CD4-positive, CD25-positive, alpha-beta regulatory T cell (primary cell): ENCODE measurements around the gene MAST3. TPM values are rescaled to one million over a fixed set of nuclear protein-coding genes. Genes with fewer than 3 reads are reported as not detected.

Experiments
- ATAC-seq, 2 donors: fragments of 150-1000 bp; cut with Tn5 transposase; one replicate each; pipeline ENCODE4 v1.10.0; 2021; ENCODE audit warnings: low read depth in 2 of 2, moderate number of reproducible peaks in 2 of 2, moderate library complexity in 1 of 2
- DNase-seq, 3 donors: peaks; one replicate each; pipeline versions ENCODE4 v3.0.0 to v3.0.0-alpha.2; 2012 to 2022; ENCODE audit warnings: mixed read lengths in 1 of 3
- H3K27ac ChIP-seq: one replicate; pipeline ENCODE4 v1.7.0; 2013; ENCODE audit warnings: mild to moderate bottlenecking, low read length; ENCODE audit not compliant: insufficient read depth, poor library complexity, severe bottlenecking
- H3K27me3 ChIP-seq: one replicate; pipeline ENCODE4 v1.7.0; 2013; ENCODE audit warnings: low read length; ENCODE audit not compliant: control insufficient read depth, insufficient read depth
- H3K36me3 ChIP-seq: one replicate; pipeline ENCODE4 v1.7.0; 2013; ENCODE audit warnings: mild to moderate bottlenecking, low read length, moderate library complexity; ENCODE audit not compliant: control insufficient read depth, insufficient read depth
- H3K4me1 ChIP-seq: 2 replicates; pipeline ENCODE4 v1.7.0; 2013; ENCODE audit warnings: mild to moderate bottlenecking, low read length; ENCODE audit not compliant: insufficient read depth, control insufficient read depth, poor library complexity, severe bottlenecking
- H3K4me3 ChIP-seq: one replicate; pipeline ENCODE4 v1.7.0; 2013; ENCODE audit warnings: low read depth, mild to moderate bottlenecking, low read length, moderate library complexity
- H3K9me3 ChIP-seq, 2 experiments: 1 replicate in 1 of 2; 2 replicates in 1 of 2; pipeline ENCODE4 v1.7.0; 2013; ENCODE audit warnings: low read length in 2 of 2, mild to moderate bottlenecking in 1 of 2, moderate library complexity in 1 of 2; ENCODE audit not compliant: control insufficient read depth in 2 of 2
- H3K27ac Mint-ChIP-seq, 3 donors: one replicate each; pipeline ENCODE4 v1.8.0; 2020 to 2022; ENCODE audit warnings: mild to moderate bottlenecking in 3 of 3, mixed read lengths in 3 of 3, moderate library complexity in 2 of 3
- H3K27me3 Mint-ChIP-seq: one replicate; pipeline ENCODE4 v1.8.0; 2022; ENCODE audit warnings: mild to moderate bottlenecking, mixed read lengths
- H3K36me3 Mint-ChIP-seq: one replicate; pipeline ENCODE4 v1.8.0; 2020; ENCODE audit warnings: mixed read lengths
- H3K4me1 Mint-ChIP-seq, 4 donors: one replicate each; pipeline ENCODE4 v1.8.0; 2020 to 2022; ENCODE audit warnings: mixed read lengths in 4 of 4, mild to moderate bottlenecking in 1 of 4
- H3K4me3 Mint-ChIP-seq, 4 donors: one replicate each; pipeline ENCODE4 v1.8.0; 2020 to 2022; ENCODE audit warnings: mild to moderate bottlenecking in 4 of 4, mixed read lengths in 4 of 4, moderate library complexity in 3 of 4
- H3K9me3 Mint-ChIP-seq, 7 donors: one replicate each; pipeline ENCODE4 v1.8.0; 2020 to 2022; ENCODE audit warnings: mixed read lengths in 7 of 7, mild to moderate bottlenecking in 3 of 7, moderate library complexity in 2 of 7
- polyA plus RNA-seq, 4 donors: library from polyadenylated mRNA; unstranded; fragments of 300-500 nt; fragmentation: Illumina TruSeq; gene quantifications; one replicate each; pipeline ENCODE4 v1.2.3, GENCODE V29; 2021
- total RNA-seq: library from RNA; stranded (reverse); gene quantifications from one replicate; pipeline ENCODE4 v1.2.3, GENCODE V29; 2022

MAST3 gene
- total RNA-seq (45.9 TPM), polyA plus RNA-seq (1 to 10 TPM; 8.1 to 9.0 (median 8.6) TPM)

- peaks cover 34% of the 10 kb centered on the region for H3K4me1 ChIP-seq
- Mint-ChIP-seq H3K27ac (peak within 1 kb of the TSS; percentile 73 to 85 (median 74)), H3K27me3 (no peaks in the 10 kb centered on the region), H3K4me1 (peaks cover 4 to 43% (median 24%) of the 10 kb centered on the region in 4 donors), H3K4me3 (peak within 1 kb of the TSS; percentile 88 to 98 (median 90)), H3K36me3 (no peaks in the 10 kb centered on the region), H3K9me3 (no peaks in the 10 kb centered on the region)
- DNase-seq: peak; percentile 87 to 93 (median 93)
- H3K27ac ChIP-seq: peak within 1 kb of the TSS; percentile 61
- no peaks in the 10 kb centered on the region for H3K27me3 ChIP-seq
- no peaks in the 10 kb centered on the region for H3K9me3 ChIP-seq
- ATAC-seq: peak; percentile 94 to 97
- H3K4me3 ChIP-seq: peak within 1 kb of the TSS; percentile 81
- no peaks in the 10 kb centered on the region for H3K36me3 ChIP-seq
Observed at GRCh38 chr19:18097217-18097992, at the start of gene MAST3. Gene MAST3, plus strand, starts transcription at chr19:18097778. Its CDS starts 15 bp downstream, at chr19:18097793.

DNA sequence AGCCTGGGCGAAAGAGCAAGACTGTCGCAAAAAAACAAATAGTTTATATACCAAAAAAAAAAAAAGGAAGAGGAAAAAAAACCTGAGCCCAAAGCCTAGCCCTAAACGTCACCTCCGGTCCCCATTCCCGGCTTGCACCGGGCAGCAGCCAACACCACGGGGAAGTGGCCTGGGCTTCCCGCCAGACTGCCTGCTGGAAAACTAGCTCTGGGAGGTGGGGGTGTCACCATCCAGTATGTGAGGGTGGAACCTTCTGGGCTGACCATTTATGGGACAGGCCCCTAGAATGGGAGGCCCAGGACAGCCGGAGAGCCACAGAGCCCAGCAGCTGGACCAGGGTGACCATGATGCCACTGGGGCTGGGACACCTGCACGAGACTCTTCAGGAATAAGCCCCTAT lies 48.2 kb upstream of the MAST3 start:
- ATAC-seq: no peak

DNA sequence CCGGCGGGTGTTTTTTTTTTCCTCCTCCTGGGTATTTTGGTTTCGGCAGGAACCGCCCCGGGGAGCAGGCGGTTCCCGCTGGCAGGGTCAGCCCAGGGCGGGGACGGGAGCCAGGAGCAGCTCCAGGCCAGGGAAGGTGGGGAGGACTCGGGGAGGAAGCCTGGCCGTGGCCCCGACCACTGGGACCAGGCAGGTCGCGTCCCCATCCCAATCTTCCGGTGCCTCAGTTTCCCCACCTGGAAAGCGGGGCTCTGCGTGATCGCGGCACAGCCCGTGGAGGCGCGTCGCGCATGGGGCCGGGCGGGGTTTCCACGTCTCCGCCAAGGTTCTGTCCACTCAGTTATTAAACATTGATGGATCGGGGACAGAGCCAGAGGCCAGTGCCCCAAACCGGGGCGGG lies 45.7 kb upstream of the MAST3 start:
- Histone ChIP-seq H3K9me3 (no peaks in the 10 kb centered on the region), H3K27me3 (no peaks in the 10 kb centered on the region), H3K36me3 (no peaks in the 10 kb centered on the region), H3K27ac (no peak overlapping the region), H3K4me1 (peaks cover 2% of the 10 kb centered on the region), H3K4me3 (no peak overlapping the region)
- Mint-ChIP-seq H3K36me3 (no peaks in the 10 kb centered on the region), H3K4me1 (peaks cover 0 to 27% (median 8%) of the 10 kb centered on the region in 4 donors), H3K9me3 (no peaks in the 10 kb centered on the region), H3K27me3 (no peaks in the 10 kb centered on the region), H3K27ac (no peak overlapping the region), H3K4me3 (no peak overlapping the region)
- DNase-seq (no peak), ATAC-seq (no peak)

More for the DNA sequence above, 48.2 kb upstream of the MAST3 start:
- Mint-ChIP-seq H3K27ac (peak overlapping the region in 1 of 3 donors; percentile 80), H3K27me3 (no peaks in the 10 kb centered on the region), H3K4me3 (no peak overlapping the region), H3K4me1 (peaks cover 0 to 50% (median 19%) of the 10 kb centered on the region in 4 donors), H3K9me3 (no peaks in the 10 kb centered on the region), H3K36me3 (no peaks in the 10 kb centered on the region)
- Histone ChIP-seq H3K27me3 (no peaks in the 10 kb centered on the region), H3K36me3 (no peaks in the 10 kb centered on the region), H3K4me3 (no peak overlapping the region), H3K27ac (no peak overlapping the region), H3K4me1 (peaks cover 18% of the 10 kb centered on the region), H3K9me3 (no peaks in the 10 kb centered on the region)
- DNase-seq: no peak

DNA sequence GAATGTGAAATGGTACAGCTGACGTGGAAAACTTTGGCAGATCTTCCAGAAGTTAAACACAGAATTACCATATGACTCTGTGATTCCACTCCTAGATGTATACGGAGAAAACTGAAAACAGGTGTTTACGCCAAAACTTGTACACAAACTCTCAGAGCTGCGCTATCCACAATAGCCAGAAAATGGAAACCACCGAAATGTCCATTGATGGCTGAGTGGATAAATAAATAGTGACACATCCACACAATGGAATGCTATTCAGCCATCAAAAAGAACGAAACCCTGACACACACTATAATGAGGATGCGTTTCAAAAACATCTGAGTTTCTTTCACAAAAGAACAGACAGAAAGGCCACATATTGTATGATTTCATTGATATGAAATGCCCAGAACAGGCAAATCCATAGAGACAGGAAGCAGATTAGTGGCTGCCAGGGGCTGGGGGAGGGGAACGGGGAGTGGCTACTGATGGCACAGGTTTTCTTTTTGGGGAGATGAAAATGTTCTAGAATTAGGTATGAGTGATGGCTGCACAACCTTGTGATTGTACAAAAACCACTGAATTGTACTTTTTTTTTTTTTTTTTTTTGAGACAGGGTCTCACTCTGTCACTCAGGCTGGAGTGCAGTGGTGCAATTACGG lies 43.9 kb upstream of the MAST3 start:
- Mint-ChIP-seq H3K4me3 (peak overlapping the region in 1 of 4 donors; percentile 47), H3K27ac (peak overlapping the region in 1 of 3 donors; percentile 8)

GRCh38 chr19:18055967-18056366 lies 41.6 kb upstream of the MAST3 start:
- Histone ChIP-seq H3K36me3 (peaks cover 16% of the 10 kb centered on the region), H3K4me1 (peaks cover 12% of the 10 kb centered on the region), H3K27ac (no peak overlapping the region), H3K4me3 (no peak overlapping the region), H3K27me3 (no peaks in the 10 kb centered on the region), H3K9me3 (no peaks in the 10 kb centered on the region)
- peak overlapping the region in 2 of 3 donors; percentile 72 to 78 for H3K27ac Mint-ChIP-seq
- no peaks in the 10 kb centered on the region for H3K9me3 Mint-ChIP-seq
- H3K27me3 Mint-ChIP-seq: no peaks in the 10 kb centered on the region
- no peak for DNase-seq
- H3K36me3 Mint-ChIP-seq: peaks cover 3% of the 10 kb centered on the region
- ATAC-seq: no peak
- peaks cover 0 to 23% (median 8%) of the 10 kb centered on the region in 4 donors for H3K4me1 Mint-ChIP-seq
- H3K4me3 Mint-ChIP-seq: no peak overlapping the region

More for the DNA sequence above, 43.9 kb upstream of the MAST3 start:
- Mint-ChIP-seq H3K36me3 (no peaks in the 10 kb centered on the region), H3K4me1 (peaks cover 0 to 34% (median 14%) of the 10 kb centered on the region in 4 donors), H3K9me3 (no peaks in the 10 kb centered on the region), H3K27me3 (no peaks in the 10 kb centered on the region)
- Histone ChIP-seq H3K36me3 (no peaks in the 10 kb centered on the region), H3K4me1 (peaks cover 13% of the 10 kb centered on the region), H3K27me3 (no peaks in the 10 kb centered on the region), H3K27ac (no peak overlapping the region), H3K4me3 (no peak overlapping the region), H3K9me3 (no peaks in the 10 kb centered on the region)
- no peak for ATAC-seq
- peak in 1 of 3 donors; percentile 23 for DNase-seq

DNA sequence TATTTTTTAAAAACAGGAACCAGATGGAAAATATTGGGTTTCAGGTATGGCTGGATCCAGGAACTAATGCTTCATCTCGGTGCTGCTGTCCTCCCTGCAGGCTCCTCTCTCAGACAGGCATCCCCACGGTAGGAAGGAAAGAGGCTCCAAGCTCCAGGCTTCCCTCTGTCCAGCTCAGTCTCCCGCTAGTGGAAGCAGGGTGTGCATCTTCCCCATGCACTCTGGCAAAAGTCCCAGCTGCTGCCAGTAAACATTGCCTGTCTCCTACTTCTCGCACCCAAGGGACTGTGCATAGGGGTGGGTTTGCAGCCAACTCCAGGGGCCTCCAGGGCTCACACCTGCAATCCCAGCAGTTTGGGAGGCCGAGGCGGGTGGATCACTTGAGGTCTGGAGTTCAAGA lies 40.0 kb upstream of the MAST3 start:
- peaks cover 12% of the 10 kb centered on the region for H3K4me1 ChIP-seq
- Mint-ChIP-seq H3K4me1 (peaks cover 0 to 21% (median 8%) of the 10 kb centered on the region in 4 donors), H3K9me3 (no peaks in the 10 kb centered on the region), H3K27ac (peak overlapping the region; percentile 6 to 71 (median 62)), H3K4me3 (peak overlapping the region in 1 of 4 donors; percentile 44), H3K27me3 (no peaks in the 10 kb centered on the region), H3K36me3 (peaks cover 8% of the 10 kb centered on the region)
- H3K27ac ChIP-seq: no peak overlapping the region
- H3K27me3 ChIP-seq: no peaks in the 10 kb centered on the region
- no peaks in the 10 kb centered on the region for H3K9me3 ChIP-seq
- ATAC-seq (no peak), DNase-seq (no peak)
- no peak overlapping the region for H3K4me3 ChIP-seq
- H3K36me3 ChIP-seq: peaks cover 16% of the 10 kb centered on the region

- H3K4me3 ChIP-seq: peak overlapping the region; percentile 32
- Mint-ChIP-seq H3K4me1 (peaks cover 0 to 15% (median 9%) of the 10 kb centered on the region in 4 donors), H3K27ac (peak overlapping the region; percentile 52 to 71 (median 62))
Observed at GRCh38 chr19:18058208-18059009, 39.2 kb upstream of the MAST3 start.

More at GRCh38 chr19:18058208-18059009, 39.2 kb upstream of the MAST3 start:
- H3K4me3 Mint-ChIP-seq: peak overlapping the region in 3 of 4 donors; percentile 44 to 73 (median 46)
- H3K27me3 Mint-ChIP-seq: no peaks in the 10 kb centered on the region
- Histone ChIP-seq H3K27ac (peak overlapping the region; percentile 72), H3K4me1 (peaks cover 12% of the 10 kb centered on the region), H3K27me3 (no peaks in the 10 kb centered on the region), H3K36me3 (peaks cover 17% of the 10 kb centered on the region), H3K9me3 (no peaks in the 10 kb centered on the region)
- DNase-seq: peak; percentile 69 to 82 (median 82)
- H3K9me3 Mint-ChIP-seq: no peaks in the 10 kb centered on the region
- peaks cover 11% of the 10 kb centered on the region for H3K36me3 Mint-ChIP-seq
- ATAC-seq: peak; percentile 85
